ENCODE data around the gene CEACAM18. TPM values are rescaled to one million over a fixed set of nuclear protein-coding genes. Genes with fewer than 3 reads are reported as not detected.

Gene CEACAM18
- polyA plus RNA-seq, 1 of the 3 experiments (the other 2 are of a cell fraction), result not detected

DNA sequence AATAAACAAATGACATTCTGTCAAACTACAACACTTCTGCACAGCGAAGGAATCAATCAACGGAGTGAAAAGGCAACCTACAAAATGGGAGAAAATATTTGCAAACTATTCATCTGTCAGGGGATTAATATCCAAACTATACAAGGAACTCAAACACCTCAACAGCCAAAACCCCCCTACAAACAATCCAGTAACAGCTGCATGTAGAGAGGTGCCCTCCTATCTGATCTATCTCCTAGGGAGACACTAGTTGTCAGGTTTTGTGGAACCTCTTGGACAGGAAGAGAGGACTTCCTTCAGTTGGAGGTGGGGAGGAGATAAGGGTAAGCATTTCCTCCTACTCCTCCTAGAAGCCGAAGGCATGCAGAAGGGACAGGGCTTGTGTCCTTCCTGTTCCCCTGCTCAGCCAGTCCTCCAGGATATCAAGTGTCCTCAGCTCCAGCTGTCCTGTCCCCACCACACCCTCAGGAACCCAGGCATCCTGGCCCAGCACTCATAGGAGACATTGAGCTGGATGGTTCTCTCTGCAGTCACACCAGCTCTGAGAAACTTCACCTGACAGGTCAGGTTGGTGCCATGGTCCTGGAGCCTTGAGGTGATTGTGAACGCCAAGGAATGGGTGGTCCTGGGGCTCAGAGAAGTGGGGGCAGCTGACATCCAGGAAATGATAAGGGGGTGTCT, 10.3 kb upstream of the CEACAM18 start:
- Histone ChIP-seq H4K20me1 (ENCODE audit: insufficient read depth) (no peaks in the 10 kb centered on the region), H3K9me3 (no peaks in the 10 kb centered on the region), H3K4me1 (ENCODE audit: control insufficient read depth in 1 of 2, insufficient read depth in 2 of 2, low read depth in 1 of 2, low read length in 1 of 2) (no peaks in the 10 kb centered on the region), H3K79me2 (ENCODE audit: insufficient read depth) (no peaks in the 10 kb centered on the region), H3F3A (replicated peaks; ENCODE audit: insufficient read depth) (no peaks in the 10 kb centered on the region), H3K4me3 (ENCODE audit: low read depth in 2 of 2, low read length in 1 of 2) (no peak overlapping the region), H3K9ac (no peak overlapping the region), H3K4me2 (no peak overlapping the region), H2AFZ (ENCODE audit: low read depth) (no peak overlapping the region), H3K36me3 (replicated peaks in 1 of 2; ENCODE audit: control insufficient read depth in 1 of 2, insufficient read depth in 2 of 2, low read length in 1 of 2) (no peaks in the 10 kb centered on the region), H3K9me2 (no peaks in the 10 kb centered on the region), H3K27me3 (ENCODE audit: insufficient read depth) (peaks cover 15% of the 10 kb centered on the region; the same call in 1 of the 2 replicates), H3K27ac (ENCODE audit: low read depth in 2 of 2, low read length in 1 of 2) (no peak overlapping the region)
- ChIA-PET POLR2A (no interaction called here), CTCF (interaction anchor here (0.7 to 3.4 kb wide), 5 partner anchors 46 to 193 kb away, joined by 3 to 16 read pairs (median 5); no protein-coding TSS in a partner anchor)
- TF ChIP-seq, protein P1, sequence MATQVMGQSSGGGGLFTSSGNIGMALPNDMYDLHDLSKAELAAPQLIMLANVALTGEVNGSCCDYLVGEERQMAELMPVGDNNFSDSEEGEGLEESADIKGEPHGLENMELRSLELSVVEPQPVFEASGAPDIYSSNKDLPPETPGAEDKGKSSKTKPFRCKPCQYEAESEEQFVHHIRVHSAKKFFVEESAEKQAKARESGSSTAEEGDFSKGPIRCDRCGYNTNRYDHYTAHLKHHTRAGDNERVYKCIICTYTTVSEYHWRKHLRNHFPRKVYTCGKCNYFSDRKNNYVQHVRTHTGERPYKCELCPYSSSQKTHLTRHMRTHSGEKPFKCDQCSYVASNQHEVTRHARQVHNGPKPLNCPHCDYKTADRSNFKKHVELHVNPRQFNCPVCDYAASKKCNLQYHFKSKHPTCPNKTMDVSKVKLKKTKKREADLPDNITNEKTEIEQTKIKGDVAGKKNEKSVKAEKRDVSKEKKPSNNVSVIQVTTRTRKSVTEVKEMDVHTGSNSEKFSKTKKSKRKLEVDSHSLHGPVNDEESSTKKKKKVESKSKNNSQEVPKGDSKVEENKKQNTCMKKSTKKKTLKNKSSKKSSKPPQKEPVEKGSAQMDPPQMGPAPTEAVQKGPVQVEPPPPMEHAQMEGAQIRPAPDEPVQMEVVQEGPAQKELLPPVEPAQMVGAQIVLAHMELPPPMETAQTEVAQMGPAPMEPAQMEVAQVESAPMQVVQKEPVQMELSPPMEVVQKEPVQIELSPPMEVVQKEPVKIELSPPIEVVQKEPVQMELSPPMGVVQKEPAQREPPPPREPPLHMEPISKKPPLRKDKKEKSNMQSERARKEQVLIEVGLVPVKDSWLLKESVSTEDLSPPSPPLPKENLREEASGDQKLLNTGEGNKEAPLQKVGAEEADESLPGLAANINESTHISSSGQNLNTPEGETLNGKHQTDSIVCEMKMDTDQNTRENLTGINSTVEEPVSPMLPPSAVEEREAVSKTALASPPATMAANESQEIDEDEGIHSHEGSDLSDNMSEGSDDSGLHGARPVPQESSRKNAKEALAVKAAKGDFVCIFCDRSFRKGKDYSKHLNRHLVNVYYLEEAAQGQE (IDR thresholded peaks at IDR 0.05; ENCODE audit: low read depth, low read length), result no peak
- TF ChIP-seq GATA2 (CRISPR knock-in tag; IDR thresholded peaks at IDR 0.05) (no peak), ELF1 (IDR thresholded peaks at IDR 0.05) (no peak), CHD2 (IDR thresholded peaks at IDR 0.05; ENCODE audit: low read length, partially characterized antibody) (no peak), NFIC (IDR thresholded peaks at IDR 0.05; ENCODE audit: borderline replicate concordance) (no peak), MXI1 (IDR thresholded peaks at IDR 0.05; ENCODE audit: low read depth, low read length) (no peak), EP300 (IDR thresholded peaks at IDR 0.05; ENCODE audit: borderline replicate concordance in 1 of 2, low read depth in 1 of 2, low read length in 1 of 2) (no peak), TCF12 (IDR thresholded peaks at IDR 0.05) (no peak), TEAD4 (IDR thresholded peaks at IDR 0.05; ENCODE audit: borderline replicate concordance, insufficient read depth) (no peak), FOXM1 (IDR thresholded peaks at IDR 0.05; ENCODE audit: low read depth) (no peak), NRF1 (IDR thresholded peaks at IDR 0.05; ENCODE audit: low read depth, low read length) (no peak), POLR2AphosphoS5 (IDR thresholded peaks at IDR 0.05; ENCODE audit: low read depth, low read length) (no peak), SMC3 (IDR thresholded peaks at IDR 0.05; ENCODE audit: low read depth, low read length) (no peak), JUND (IDR thresholded peaks at IDR 0.05) (no peak), RFX5 (IDR thresholded peaks at IDR 0.05; ENCODE audit: low read length) (no peak), FOSL2 (IDR thresholded peaks at IDR 0.05; ENCODE audit: borderline replicate concordance, low read depth) (no peak), TAF1 (IDR thresholded peaks at IDR 0.05; ENCODE audit: borderline replicate concordance, low read depth, low read length) (no peak)
- TF ChIP-seq, protein P2, sequence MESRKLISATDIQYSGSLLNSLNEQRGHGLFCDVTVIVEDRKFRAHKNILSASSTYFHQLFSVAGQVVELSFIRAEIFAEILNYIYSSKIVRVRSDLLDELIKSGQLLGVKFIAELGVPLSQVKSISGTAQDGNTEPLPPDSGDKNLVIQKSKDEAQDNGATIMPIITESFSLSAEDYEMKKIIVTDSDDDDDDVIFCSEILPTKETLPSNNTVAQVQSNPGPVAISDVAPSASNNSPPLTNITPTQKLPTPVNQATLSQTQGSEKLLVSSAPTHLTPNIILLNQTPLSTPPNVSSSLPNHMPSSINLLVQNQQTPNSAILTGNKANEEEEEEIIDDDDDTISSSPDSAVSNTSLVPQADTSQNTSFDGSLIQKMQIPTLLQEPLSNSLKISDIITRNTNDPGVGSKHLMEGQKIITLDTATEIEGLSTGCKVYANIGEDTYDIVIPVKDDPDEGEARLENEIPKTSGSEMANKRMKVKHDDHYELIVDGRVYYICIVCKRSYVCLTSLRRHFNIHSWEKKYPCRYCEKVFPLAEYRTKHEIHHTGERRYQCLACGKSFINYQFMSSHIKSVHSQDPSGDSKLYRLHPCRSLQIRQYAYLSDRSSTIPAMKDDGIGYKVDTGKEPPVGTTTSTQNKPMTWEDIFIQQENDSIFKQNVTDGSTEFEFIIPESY (IDR thresholded peaks at IDR 0.05; ENCODE audit: borderline replicate concordance, low read depth), result no peak
- TF ChIP-seq, protein P3, sequence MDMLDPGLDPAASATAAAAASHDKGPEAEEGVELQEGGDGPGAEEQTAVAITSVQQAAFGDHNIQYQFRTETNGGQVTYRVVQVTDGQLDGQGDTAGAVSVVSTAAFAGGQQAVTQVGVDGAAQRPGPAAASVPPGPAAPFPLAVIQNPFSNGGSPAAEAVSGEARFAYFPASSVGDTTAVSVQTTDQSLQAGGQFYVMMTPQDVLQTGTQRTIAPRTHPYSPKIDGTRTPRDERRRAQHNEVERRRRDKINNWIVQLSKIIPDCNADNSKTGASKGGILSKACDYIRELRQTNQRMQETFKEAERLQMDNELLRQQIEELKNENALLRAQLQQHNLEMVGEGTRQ (IDR thresholded peaks at IDR 0.05; ENCODE audit: borderline replicate concordance, low read depth, low read length), result no peak
- DNase-seq, result no peak
- 0% methylated on average over 4 of the region's 4 CpGs for WGBS (ENCODE audit: low lambda C conversion rate)

Data from SK-N-SH (cell line).